GM03348 (cell line): ENCODE measurements around the gene TENM3.
"Not testable (repeated sequence)": the region's sequence is repeated elsewhere in the genome, so short reads cannot be mapped to it uniquely, and the experiment has no call there.

Experiments used
- DNase-seq: peaks from one replicate; pipeline ENCODE4 v3.0.0; 2012; ENCODE audit warnings: low spot score

The TENM3 gene

DNA sequence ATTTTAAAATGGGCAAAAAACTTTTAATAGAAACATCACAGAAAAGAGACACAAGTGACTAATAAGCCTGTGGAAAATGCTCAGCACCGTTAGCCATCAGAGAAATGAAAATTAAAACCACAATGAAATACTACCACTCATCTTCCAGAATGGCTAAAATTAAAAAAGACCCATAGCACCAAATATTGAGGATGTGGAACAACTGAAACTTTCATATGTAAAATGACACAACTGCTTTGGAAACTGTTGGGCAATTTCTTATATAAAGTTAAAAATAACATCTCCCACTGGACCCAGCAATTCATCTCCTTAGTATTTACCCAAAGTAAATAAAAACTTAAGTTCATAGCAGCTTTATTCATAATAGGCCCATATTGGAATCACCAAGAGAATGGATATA, 94.2 kb downstream of the TENM3 start:
- DNase-seq: no peak

DNA sequence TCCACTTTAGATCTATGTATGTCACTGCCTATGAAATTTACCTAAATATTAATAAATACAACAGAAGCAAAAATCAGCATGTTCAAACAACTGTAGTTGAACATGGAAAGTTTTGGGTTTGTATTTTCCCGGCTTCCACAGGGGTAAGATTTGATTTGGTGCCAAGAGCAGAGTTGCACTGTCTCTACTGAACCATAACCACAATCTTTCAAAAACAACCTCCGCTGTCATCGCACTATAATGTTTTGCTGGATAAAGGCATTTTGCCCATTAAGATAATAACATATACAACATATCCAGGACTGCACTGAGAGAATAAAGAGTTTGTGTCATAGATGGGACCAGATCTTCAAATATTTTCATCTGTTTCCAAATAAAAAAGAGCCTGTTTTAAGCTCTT, 94.9 kb downstream of the TENM3 start:
- no peak for DNase-seq

- peak; percentile 36 for DNase-seq
Measured at GRCh38 chr4:182338746-182339145, 95.5 kb downstream of the TENM3 start.

DNA sequence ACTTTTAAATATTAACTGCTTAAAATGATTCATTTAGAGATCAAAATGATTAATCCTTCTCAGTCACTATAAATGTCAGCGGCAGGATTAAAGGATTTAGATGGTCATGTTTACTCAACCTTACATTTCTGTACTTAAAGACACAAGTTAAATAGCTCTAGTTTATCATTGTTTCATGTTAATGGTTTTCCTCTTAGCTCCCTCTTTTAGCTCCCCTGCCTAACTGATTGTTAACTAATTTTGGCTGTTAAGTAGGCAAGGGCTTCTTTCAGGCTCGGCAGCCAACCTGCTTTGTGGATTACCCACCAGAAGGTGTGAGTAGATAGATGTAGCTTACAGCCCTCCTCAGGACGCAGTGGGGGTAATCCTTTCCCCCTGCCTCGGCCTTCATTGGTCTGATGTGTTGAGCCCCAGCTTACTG, 96.0 kb downstream of the TENM3 start:
- DNase-seq: no peak

- no peak for DNase-seq
Measured at GRCh38 chr4:182343453-182343852, 100.3 kb downstream of the TENM3 start.

DNA sequence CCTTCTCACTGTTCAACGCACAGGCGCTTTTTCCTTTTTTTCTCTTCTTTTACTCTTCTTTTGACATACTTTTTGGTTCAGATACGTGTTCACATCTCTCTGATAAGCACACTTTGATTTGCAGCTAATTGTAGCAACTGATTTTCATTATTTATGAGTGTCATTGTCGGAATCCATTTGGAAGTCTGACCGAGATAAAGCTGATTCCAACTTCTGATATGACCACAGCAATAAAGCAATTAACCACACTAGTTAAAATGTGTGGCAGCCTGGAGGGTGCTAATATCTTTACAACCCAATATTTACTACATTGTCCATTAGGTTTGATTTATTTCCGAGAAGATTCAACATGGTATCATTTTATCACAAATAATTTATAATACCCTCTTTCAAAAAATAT, 101.8 kb downstream of the TENM3 start:
- no peak for DNase-seq

GRCh38 chr4:182346250-182346649, 103.0 kb downstream of the TENM3 start:
- no peak for DNase-seq

DNA sequence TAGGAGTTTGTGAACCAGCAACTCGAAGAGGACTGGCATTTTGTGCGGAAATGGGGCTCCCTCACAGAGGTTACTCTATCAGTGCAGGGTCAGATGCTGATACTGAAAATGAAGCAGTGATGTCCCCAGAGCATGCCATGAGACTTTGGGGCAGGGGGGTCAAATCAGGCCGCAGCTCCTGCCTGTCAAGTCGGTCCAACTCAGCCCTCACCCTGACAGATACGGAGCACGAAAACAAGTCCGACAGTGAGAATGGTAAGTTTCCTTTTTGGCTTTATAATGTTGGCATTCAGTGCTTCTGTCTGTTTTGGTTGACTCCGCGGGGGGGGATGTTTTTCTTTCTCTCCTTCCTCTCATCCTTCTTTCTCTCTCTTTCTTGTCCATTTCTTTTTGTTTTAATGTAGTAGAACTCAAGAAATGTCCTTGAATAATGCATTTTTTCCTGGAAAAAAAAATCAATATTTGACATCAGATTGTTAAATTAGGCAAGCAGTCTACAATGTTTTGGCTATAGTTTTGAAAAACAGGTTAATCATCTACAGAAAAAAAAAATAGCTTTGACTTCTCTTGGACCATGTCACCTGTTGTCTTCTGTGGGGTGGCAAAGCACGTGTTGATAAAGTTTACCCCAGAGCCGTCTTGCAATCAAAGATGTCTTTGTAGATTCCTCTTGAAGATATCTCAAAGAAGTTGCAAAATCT, 103.6 kb downstream of the TENM3 start:
- DNase-seq: no peak

DNA sequence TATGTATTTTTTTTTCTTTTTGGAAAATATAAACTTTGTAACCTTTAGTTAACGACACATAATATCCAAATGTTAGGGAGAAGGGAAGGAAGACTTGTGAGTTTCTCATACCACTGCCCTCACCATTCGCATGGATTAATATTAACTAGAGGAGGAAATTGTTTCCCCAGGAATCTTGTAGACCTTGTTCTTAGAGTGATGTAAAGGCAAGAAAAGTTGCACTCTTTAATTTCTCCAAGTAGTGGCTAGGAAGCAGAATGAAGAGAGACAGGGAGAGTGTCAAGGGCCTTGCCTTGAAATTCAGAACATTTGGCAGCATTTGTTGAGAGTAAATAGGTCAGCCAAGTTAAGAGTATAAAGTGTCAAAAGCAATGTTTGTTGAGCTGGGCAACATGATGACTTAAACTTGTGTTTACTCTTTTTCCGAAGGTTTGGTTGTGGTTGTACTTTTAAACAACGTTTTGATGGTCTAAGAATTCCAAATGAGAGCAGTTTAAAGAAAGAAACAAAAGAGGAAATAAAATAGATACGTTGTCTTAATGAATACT, 105.7 kb downstream of the TENM3 start:
- no peak for DNase-seq

GRCh38 chr4:182350041-182350440, 106.8 kb downstream of the TENM3 start:
- no peak for DNase-seq

DNA sequence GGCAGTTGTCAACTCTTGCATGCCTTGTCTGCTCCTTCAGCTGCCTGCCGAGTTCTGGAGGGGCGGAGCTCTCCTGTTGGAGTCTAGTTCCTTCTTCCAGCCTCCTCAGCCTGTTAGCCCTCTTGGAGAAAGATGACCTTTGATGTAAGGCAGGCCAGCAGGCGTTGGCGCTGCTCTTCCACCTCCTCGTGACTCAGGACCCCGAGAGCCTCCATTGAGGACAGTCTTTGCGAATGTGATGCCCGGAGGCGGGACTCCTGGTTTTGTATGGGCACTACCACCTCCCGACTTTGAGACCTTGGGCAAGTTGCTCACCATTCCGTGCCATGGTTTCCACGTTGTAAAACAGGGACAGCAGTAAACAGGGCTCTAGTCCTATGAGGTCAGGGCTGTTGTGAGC, 108.3 kb downstream of the TENM3 start:
- DNase-seq: no peak

DNA sequence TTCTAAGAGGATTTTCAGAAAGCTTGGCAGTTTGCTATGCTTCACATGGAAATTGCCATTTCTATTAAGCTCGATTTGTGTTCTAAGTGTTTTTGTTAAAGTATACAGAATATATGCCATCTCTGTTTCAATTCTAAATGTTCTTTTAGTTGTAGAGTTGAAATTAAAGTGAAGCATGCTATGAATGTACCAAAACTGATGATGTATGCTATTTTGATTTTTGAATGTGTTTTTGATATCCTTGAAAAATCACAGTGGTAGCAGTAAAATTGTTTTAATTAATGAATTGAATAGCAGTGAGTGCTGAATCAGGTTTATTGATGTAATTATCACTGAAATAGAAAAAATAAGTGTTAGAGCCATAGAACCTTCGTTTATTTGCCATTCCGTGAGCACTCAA, 110.9 kb downstream of the TENM3 start:
- DNase-seq: no peak

- peak; percentile 46 for DNase-seq
Measured at GRCh38 chr4:182354867-182355266, 111.7 kb downstream of the TENM3 start.

DNA sequence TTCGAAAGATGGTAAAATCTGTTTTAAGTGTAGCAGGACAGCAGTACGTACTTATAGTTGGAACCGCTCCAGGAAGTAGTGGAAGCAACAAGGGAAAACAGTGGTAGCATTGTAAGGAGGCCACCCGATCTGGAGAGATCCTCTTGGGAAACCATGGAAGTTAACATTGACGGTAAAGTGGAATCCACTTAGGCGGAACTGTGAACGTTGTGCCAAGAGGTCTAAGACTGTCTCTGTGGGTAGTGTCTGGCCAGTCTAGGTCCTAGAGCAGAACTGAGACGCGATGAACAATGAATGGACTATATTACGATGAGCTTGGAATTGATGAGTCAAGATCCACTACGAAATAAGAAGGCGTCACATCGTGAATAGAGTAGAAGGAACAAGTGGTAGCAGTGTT, 124.0 kb downstream of the TENM3 start:
- DNase-seq: no peak

DNA sequence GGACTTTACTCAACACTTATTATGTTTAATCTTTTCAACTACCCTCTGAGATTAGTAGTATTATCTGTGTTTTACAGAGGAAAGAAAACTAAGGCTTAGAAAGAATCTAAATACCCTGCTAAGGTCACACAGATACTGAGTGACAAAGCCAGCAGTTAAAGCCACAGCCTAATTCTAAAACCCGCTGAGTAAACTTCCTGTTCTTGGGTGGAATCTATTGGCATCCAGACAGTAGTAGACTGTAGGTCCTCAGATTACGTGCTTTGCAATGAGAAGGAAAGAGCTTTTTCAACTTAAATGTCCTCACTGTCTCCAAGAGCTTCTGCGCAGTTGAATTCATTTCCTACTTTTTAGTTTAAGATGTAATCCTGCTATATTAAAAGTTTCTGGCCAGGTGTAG, 126.0 kb downstream of the TENM3 start:
- peak; percentile 45 for DNase-seq

DNA sequence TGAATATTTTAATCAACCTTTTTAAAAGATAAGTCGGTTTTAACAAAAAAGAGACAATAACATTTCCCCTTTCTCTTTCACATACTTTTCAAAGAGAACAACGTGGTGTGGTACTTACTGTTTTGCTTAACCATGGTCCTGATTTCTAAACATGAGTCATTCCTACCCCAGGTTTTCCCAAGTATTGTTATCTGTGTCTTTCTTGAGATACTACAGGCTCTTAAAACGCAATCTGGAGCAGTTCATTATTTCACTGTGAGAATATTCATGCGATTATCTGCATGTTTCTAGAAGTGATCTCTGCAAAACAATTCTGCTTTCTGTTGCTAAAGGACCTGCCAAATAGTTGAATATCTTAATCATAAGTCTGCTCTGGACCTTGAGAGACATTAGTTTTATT, 127.3 kb downstream of the TENM3 start:
- DNase-seq: no peak

DNA sequence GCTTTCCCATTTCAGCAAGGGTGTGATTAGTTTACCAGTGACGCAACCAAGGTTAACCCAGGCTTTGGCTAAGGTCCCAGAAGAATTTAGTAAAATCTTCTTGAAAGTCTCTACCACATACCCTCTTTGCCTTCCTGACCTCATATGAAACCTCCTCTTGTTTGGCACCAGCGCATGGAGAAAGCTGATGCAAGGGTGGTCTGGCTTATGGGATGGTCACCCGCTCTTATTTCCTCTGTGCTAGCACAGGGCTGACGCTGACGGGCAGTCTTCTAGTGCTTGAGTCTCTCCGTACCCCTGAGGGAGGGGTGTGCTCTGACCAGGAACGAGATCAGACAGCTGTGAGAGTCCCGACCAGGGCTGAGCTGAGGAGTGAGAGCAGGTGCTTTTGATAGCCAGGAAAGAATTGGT, 137.6 kb downstream of the TENM3 start:
- peak; percentile 15 for DNase-seq

DNA sequence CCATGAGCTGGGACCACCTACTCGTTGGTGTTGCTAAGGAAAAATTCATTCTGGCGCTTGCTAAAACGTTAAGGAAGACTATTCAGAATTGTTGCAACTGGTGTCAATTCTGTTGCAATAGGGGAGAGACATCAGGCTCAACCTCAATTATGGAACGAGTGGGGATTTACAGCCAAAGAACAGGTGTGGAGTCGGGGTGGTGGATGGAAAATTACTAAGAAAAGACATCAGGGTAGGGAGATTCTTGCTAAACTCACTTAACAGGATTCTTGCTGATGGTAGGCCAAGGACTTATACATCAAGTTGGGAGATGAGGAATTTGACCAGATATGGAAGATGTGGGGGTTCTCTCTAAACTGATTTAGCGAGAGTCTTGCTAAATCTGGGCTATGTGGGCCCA, 139.7 kb downstream of the TENM3 start:
- DNase-seq: no peak

DNA sequence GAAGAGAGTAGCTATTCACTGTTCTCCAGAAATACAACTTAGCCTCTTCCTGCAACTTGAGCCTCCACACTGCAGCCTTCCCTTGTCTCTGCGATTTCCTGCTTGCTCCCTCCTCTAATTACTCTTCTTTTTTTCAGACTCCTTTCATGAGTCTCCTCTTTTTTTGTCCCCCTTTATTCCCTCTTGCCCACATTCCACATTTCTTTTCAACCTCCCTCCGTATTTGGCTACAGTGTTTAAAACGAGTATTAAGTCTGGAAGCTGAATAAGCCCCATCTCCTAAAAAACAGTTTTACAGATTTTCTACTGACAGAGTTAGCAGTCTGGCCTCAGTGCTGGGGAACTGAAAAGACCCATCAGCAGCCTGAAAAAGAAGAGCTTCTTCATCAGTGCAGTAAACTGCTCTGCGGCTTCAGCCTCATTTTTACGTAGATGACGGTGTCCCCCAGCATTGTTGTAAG, 141.5 kb downstream of the TENM3 start:
- DNase-seq: no peak

- DNase-seq: no peak
Measured at GRCh38 chr4:182385897-182386296, 142.7 kb downstream of the TENM3 start.

GRCh38 chr4:182386576-182386975, 143.4 kb downstream of the TENM3 start:
- DNase-seq: not testable (repeated sequence)

DNA sequence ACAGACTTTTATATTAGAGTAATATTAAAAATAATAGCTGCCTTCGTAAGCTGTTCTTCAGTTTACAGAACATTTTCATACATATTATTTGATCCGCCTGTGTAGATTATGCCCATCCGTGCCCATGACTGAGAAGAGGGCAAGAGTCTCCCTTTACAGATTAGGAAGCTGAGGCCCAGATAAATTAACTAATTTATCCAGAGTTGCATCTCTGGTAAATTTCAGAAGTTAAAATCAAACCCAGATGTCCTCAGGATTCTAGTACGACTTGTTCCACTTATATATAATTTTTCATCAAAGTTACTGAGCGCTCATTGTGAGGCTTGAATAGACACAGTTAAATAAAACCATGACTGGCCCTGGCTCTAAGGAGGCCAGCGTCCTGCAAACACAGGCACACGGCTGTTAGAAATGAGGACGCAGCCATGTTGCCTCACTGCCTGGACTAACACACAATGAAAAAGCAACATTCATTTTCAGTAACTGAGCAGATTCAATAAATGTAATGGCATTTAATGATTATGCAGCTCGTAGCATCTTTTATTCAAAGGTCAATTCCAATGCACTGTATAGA, 148.0 kb downstream of the TENM3 start:
- no peak for DNase-seq

- DNase-seq: no peak
Measured at GRCh38 chr4:182394181-182394580, 151.0 kb downstream of the TENM3 start.

GRCh38 chr4:182400081-182400480, 156.9 kb downstream of the TENM3 start:
- DNase-seq: no peak
